DND-41 (cell line): ENCODE results near the gene R3HCC1L.

Source experiments
- ATAC-seq: fragments of 200-7000 bp; cut with Tn5 transposase; 3 replicates; pipeline ENCODE4 v1.9.1; 2021; ENCODE audit warnings: low read depth; ENCODE audit not compliant: insufficient read depth
- DNase-seq: peaks from one replicate; pipeline ENCODE4 v3.0.0-alpha.2; 2020
- H2AFZ ChIP-seq: 2 replicates; pipeline ENCODE4 v1.6.0; 2012; ENCODE audit warnings: low read depth, low read length
- H3K27ac ChIP-seq: 2 replicates; pipeline ENCODE4 v1.5.1; 2012; ENCODE audit warnings: low read length, inconsistent platforms
- H3K27me3 ChIP-seq: fragments of 200-600 bp; sonication (generic); 2 replicates; pipeline ENCODE4 v1.6.0; 2012; ENCODE audit warnings: low read length, mild to moderate bottlenecking, inconsistent platforms; ENCODE audit not compliant: insufficient read depth, poor library complexity
- H3K36me3 ChIP-seq: 2 replicates; pipeline ENCODE4 v1.5.1; 2012; ENCODE audit warnings: low read length, inconsistent platforms; ENCODE audit not compliant: insufficient read depth
- H3K4me1 ChIP-seq: 2 replicates; pipeline ENCODE4 v1.5.1; 2012; ENCODE audit warnings: mild to moderate bottlenecking, low read length; ENCODE audit not compliant: insufficient read depth
- H3K4me2 ChIP-seq: 2 replicates; pipeline ENCODE4 v1.6.0; 2012; ENCODE audit warnings: mild to moderate bottlenecking, moderate library complexity, low read length, inconsistent platforms; ENCODE audit not compliant: insufficient read depth
- H3K4me3 ChIP-seq, 2 experiments: fragments of 200-600 bp in 1 of 2; shearing (Covaris generic) in 1 of 2; 2 replicates each; pipeline ENCODE4 v1.5.1; 2012 to 2016; ENCODE audit warnings: inconsistent platforms in 2 of 2, low read length in 2 of 2, mild to moderate bottlenecking in 2 of 2, low read depth in 1 of 2, moderate library complexity in 1 of 2
- H3K79me2 ChIP-seq: 2 replicates; pipeline ENCODE4 v1.6.0; 2012; ENCODE audit warnings: low read length, inconsistent platforms; ENCODE audit not compliant: insufficient read depth
- H3K9ac ChIP-seq: 2 replicates; pipeline ENCODE4 v1.6.0; 2012; ENCODE audit warnings: low read depth, mild to moderate bottlenecking, inconsistent platforms, low read length, moderate library complexity
- H3K9me3 ChIP-seq: 2 replicates; pipeline ENCODE4 v1.5.1; 2012; ENCODE audit warnings: low read length, moderate library complexity, mild to moderate bottlenecking, inconsistent platforms; ENCODE audit not compliant: insufficient read depth, severe bottlenecking
- H4K20me1 ChIP-seq: 2 replicates; pipeline ENCODE4 v1.6.0; 2012; ENCODE audit warnings: low read length; ENCODE audit not compliant: insufficient read depth
- EZH2 ChIP-seq: IDR thresholded peaks from 3 replicates; pipeline ENCODE4 v1.6.1; 2012; ENCODE audit warnings: borderline replicate concordance, low read depth, mild to moderate bottlenecking, moderate library complexity, low read length, inconsistent platforms; ENCODE audit not compliant: severe bottlenecking
- TF ChIP-seq, protein P1 (sequence below): IDR thresholded peaks from 2 replicates; pipeline ENCODE4 v1.5.1; 2012; ENCODE audit warnings: borderline replicate concordance, low read length, moderate library complexity, mild to moderate bottlenecking; ENCODE audit not compliant: poor library complexity, severe bottlenecking; ENCODE audit errors: extremely low read depth

R3HCC1L gene

DNA sequence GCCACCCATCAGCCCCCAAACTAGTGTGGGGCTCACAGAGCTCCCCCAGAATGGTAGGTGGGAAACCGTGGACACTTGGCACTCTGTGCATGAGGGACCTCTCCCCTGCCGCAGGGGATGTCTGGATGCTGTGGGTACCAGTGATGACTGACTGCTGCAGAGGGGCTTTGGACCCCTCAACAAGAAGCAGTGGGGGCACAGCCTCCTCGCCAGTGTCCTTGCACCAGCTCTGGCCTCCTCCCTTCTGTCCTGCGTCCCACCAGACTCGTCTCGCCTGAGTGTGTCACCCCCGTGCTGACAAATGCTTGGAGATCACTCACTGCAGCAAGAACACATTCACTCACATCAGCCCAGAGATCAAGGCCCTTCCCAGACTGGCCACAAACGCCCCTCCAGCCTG is 37.3 kb upstream of the R3HCC1L start:
- TF ChIP-seq EZH2 = no peak
- TF ChIP-seq, protein P1, sequence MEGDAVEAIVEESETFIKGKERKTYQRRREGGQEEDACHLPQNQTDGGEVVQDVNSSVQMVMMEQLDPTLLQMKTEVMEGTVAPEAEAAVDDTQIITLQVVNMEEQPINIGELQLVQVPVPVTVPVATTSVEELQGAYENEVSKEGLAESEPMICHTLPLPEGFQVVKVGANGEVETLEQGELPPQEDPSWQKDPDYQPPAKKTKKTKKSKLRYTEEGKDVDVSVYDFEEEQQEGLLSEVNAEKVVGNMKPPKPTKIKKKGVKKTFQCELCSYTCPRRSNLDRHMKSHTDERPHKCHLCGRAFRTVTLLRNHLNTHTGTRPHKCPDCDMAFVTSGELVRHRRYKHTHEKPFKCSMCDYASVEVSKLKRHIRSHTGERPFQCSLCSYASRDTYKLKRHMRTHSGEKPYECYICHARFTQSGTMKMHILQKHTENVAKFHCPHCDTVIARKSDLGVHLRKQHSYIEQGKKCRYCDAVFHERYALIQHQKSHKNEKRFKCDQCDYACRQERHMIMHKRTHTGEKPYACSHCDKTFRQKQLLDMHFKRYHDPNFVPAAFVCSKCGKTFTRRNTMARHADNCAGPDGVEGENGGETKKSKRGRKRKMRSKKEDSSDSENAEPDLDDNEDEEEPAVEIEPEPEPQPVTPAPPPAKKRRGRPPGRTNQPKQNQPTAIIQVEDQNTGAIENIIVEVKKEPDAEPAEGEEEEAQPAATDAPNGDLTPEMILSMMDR = no peak
- Histone ChIP-seq H3K4me2 (no peak overlapping the region), H2AFZ (no peak overlapping the region), H3K9me3 (no peaks in the 10 kb centered on the region), H3K79me2 (no peaks in the 10 kb centered on the region), H3K4me1 (no peaks in the 10 kb centered on the region), H4K20me1 (no peaks in the 10 kb centered on the region), H3K27ac (no peak overlapping the region), H3K4me3 (no peak overlapping the region), H3K27me3 (no peaks in the 10 kb centered on the region), H3K9ac (no peak overlapping the region), H3K36me3 (no peaks in the 10 kb centered on the region)
- ATAC-seq (no peak), DNase-seq (no peak)

DNA sequence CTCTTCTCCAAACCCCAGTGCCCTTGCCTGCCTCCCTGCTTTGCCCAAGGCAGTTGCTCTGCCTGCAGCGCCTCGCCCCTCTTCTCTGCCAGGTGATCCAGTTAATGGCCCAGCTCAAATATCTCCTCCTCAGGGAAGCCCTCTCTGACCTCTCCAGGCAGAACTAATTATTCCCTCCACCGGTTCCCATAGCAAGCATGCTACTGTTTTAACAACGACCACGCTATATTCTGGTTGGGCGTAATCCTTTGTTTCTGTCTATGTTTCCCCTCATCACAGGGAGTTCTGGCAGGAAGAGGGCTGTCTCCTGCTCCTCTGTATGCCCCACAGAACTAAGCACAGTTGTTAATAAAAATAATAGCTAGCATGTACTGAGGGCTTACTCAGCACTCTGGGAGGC is 36.8 kb upstream of the R3HCC1L start:
- H4K20me1 ChIP-seq = no peaks in the 10 kb centered on the region
- DNase-seq = no peak
- H3K9me3 ChIP-seq = no peaks in the 10 kb centered on the region

DNA sequence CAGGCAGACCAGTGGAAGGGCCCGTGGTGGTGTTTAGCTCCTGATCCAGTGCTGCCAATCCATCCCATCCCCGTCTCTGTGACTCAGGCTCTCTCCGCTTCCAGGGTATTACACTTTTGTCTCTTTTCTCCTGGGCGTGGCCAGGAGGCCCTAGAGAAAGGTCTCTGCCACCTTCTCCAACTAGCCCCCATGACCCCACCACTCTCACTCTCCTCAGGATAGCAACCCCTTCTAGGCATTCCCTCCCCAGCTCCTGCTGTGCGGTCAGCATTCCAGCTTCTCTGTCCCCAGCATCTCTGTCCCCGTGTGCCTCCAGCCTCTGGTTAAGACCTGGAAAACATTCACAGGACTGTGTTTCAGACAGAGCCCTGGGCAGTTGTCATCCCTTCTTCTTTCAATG is 36.2 kb upstream of the R3HCC1L start:
- TF ChIP-seq, protein P1 = no peak
- TF ChIP-seq EZH2 = no peak
- Histone ChIP-seq H3K4me3 (no peak overlapping the region), H3K4me1 (no peaks in the 10 kb centered on the region), H3K27me3 (no peaks in the 10 kb centered on the region), H3K36me3 (no peaks in the 10 kb centered on the region), H3K9ac (no peak overlapping the region), H3K4me2 (no peak overlapping the region), H4K20me1 (no peaks in the 10 kb centered on the region), H2AFZ (no peak overlapping the region), H3K79me2 (no peaks in the 10 kb centered on the region), H3K9me3 (no peaks in the 10 kb centered on the region), H3K27ac (no peak overlapping the region)
- DNase-seq (no peak), ATAC-seq (no peak)

More for the DNA sequence above, 36.8 kb upstream of the R3HCC1L start:
- no peaks in the 10 kb centered on the region for H3K79me2 ChIP-seq
- no peak overlapping the region for H3K4me2 ChIP-seq
- H3K27me3 ChIP-seq = no peaks in the 10 kb centered on the region
- no peak overlapping the region for H3K4me3 ChIP-seq
- H3K27ac ChIP-seq = no peak overlapping the region
- ATAC-seq = no peak
- no peak overlapping the region for H2AFZ ChIP-seq
- H3K9ac ChIP-seq = no peak overlapping the region
- H3K4me1 ChIP-seq = no peaks in the 10 kb centered on the region
- no peak for TF ChIP-seq EZH2
- TF ChIP-seq, protein P1 = no peak
- H3K36me3 ChIP-seq = no peaks in the 10 kb centered on the region

DNA sequence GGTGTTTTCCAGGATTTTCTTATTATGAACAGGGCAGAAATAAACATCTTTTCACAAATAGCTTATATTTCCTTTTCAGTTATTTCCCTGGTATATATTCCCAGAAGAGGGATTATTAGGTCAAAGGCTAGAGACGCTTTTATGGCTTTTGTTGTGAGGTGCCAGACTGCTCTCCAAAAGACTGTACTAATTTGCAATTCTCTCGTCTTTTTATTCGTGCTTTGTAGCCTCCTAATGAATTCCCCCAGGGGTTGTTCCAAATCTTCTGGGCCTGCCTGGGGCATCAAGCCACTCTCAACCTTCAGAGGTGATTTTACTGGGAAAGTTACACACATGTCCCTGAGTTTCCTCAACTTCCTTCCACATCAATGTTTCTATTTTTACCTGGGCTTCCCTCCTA is 34.0 kb upstream of the R3HCC1L start:
- H3K4me1 ChIP-seq = no peaks in the 10 kb centered on the region
- H4K20me1 ChIP-seq = no peaks in the 10 kb centered on the region
- no peak overlapping the region for H3K27ac ChIP-seq
- ATAC-seq = no peak
- no peaks in the 10 kb centered on the region for H3K79me2 ChIP-seq
- no peak overlapping the region for H3K4me3 ChIP-seq
- no peaks in the 10 kb centered on the region for H3K27me3 ChIP-seq
- TF ChIP-seq, protein P1 = no peak
- no peak for TF ChIP-seq EZH2
- no peaks in the 10 kb centered on the region for H3K36me3 ChIP-seq
- H3K9me3 ChIP-seq = no peaks in the 10 kb centered on the region
- no peak overlapping the region for H3K9ac ChIP-seq
- no peak overlapping the region for H3K4me2 ChIP-seq
- no peak for DNase-seq
- no peak overlapping the region for H2AFZ ChIP-seq
